A673 (cell line): ENCODE results near the gene PCGF6. TPM values are rescaled to one million over a fixed set of nuclear protein-coding genes. Genes with fewer than 3 reads are reported as not detected.

Experiments used
- BruUV-seq: library from RNA; stranded (reverse); fragments of 400-500 nt; replicated peaks from 2 replicates; lab custom pipeline; 2021; lab: Mats Ljungman, UMichigan
- CTCF ChIA-PET: fragments of 300-600 bp; sonication (Branson Sonifier 250); formaldehyde crosslinking; loops from one replicate; lab custom pipeline; 2022; ENCODE audit warnings: antibody characterized with exemption; lab: Charles Lee
- POLR2A ChIA-PET: fragments of 300-600 bp; sonication (Branson Sonifier 250); formaldehyde crosslinking; loops from one replicate; lab custom pipeline; 2022; ENCODE audit warnings: antibody characterized with exemption; ENCODE audit not compliant: low non-redundant PET; lab: Charles Lee
- DNase-seq: peaks from one replicate; pipeline ENCODE4 v3.0.0-alpha.2; 2015; ENCODE audit warnings: low spot score
- H3K27ac ChIP-seq: fragments of 200-600 bp; sonication (generic); 2 replicates; pipeline ENCODE4 v1.5.1; 2016; ENCODE audit warnings: mixed run types, low read depth, mild to moderate bottlenecking, mixed read lengths, antibody characterized with exemption, low read length; ENCODE audit not compliant: poor library complexity, severe bottlenecking
- H3K27me3 ChIP-seq: fragments of 200-600 bp; sonication (generic); replicated peaks from 2 replicates; pipeline ENCODE4 v1.6.1; 2017; ENCODE audit warnings: mixed run types, low read depth, mild to moderate bottlenecking, mixed read lengths, antibody characterized with exemption, low read length; ENCODE audit not compliant: insufficient read depth, poor library complexity
- H3K36me3 ChIP-seq: fragments of 200-600 bp; sonication (generic); 2 replicates; pipeline ENCODE4 v1.6.1; 2016; ENCODE audit warnings: mixed run types, mild to moderate bottlenecking, mixed read lengths, antibody characterized with exemption, low read length; ENCODE audit not compliant: insufficient read depth, poor library complexity, severe bottlenecking
- H3K4me1 ChIP-seq: fragments of 200-600 bp; sonication (generic); 2 replicates; pipeline ENCODE4 v1.6.1; 2017; ENCODE audit warnings: mixed run types, mild to moderate bottlenecking, mixed read lengths, antibody characterized with exemption, low read length; ENCODE audit not compliant: insufficient read depth, poor library complexity, severe bottlenecking
- H3K4me3 ChIP-seq: fragments of 200-600 bp; sonication (generic); 2 replicates; pipeline ENCODE4 v1.5.1; 2016; ENCODE audit warnings: low read depth, mixed run types, mild to moderate bottlenecking, mixed read lengths, low read length; ENCODE audit not compliant: poor library complexity, severe bottlenecking
- H3K9me3 ChIP-seq: fragments of 200-600 bp; sonication (generic); 2 replicates; pipeline ENCODE4 v1.6.1; 2016; ENCODE audit warnings: mixed run types, low read depth, mild to moderate bottlenecking, mixed read lengths, antibody characterized with exemption, low read length; ENCODE audit not compliant: poor library complexity, severe bottlenecking
- EZH2 ChIP-seq: fragments of 200-600 bp; sonication (generic); IDR thresholded peaks from 2 replicates; pipeline ENCODE4 v1.6.1; 2017; ENCODE audit warnings: borderline replicate concordance, low read depth, mild to moderate bottlenecking, mixed read lengths, antibody characterized with exemption, low read length; ENCODE audit not compliant: poor library complexity, severe bottlenecking
- intact Hi-C: fragments of 100-400 bp; cut with micrococcal nuclease; formaldehyde crosslinking; loops from one replicate; pipeline ENCODE4 v1.10.0; 2022; ENCODE audit not compliant: unreplicated experiment
- total RNA-seq: library from RNA; stranded (reverse); gene quantifications from 2 replicates; pipeline ENCODE4 v1.2.3, GENCODE V29; 2021
- TF ChIP-seq, protein P1 (sequence below): fragments of 300-800, 200-600 bp; sonication (generic); conservative IDR thresholded peaks from 2 replicates; pipeline ENCODE4 v1.5.1; 2017; ENCODE audit warnings: low read depth, mild to moderate bottlenecking, antibody characterized with exemption, low read length, moderate library complexity, mixed read lengths

The PCGF6 gene
- total RNA-seq, 1 experiment from 2014 or later = 22.5 TPM

DNA sequence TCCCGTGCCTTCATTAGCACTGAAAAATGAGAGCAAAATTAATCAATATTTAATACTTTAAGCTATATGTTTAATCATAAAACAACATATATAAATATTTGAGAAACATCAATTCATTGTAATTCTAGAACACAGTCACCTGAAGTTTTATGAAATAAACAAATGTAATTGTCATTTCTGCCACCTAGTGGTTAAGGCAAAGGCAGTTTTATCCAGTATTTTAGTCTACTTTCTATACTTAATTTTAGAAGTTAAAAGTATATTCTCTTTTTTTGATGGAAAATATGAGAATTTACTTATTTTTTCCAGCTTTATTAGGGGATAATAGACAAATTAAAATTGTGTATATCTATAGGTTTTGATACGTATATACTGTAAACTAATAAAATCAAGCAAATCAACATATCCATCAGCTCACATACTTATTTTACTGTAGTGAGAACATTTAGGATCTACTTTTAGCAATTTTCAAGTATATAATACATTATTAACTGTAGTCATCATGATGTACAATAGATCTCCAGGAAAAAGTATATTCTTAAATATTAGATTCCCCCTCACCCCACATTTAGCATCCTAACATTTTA lies 16.9 kb downstream of the PCGF6 start:
- TF ChIP-seq EZH2 = no peak
- TF ChIP-seq, protein P1, sequence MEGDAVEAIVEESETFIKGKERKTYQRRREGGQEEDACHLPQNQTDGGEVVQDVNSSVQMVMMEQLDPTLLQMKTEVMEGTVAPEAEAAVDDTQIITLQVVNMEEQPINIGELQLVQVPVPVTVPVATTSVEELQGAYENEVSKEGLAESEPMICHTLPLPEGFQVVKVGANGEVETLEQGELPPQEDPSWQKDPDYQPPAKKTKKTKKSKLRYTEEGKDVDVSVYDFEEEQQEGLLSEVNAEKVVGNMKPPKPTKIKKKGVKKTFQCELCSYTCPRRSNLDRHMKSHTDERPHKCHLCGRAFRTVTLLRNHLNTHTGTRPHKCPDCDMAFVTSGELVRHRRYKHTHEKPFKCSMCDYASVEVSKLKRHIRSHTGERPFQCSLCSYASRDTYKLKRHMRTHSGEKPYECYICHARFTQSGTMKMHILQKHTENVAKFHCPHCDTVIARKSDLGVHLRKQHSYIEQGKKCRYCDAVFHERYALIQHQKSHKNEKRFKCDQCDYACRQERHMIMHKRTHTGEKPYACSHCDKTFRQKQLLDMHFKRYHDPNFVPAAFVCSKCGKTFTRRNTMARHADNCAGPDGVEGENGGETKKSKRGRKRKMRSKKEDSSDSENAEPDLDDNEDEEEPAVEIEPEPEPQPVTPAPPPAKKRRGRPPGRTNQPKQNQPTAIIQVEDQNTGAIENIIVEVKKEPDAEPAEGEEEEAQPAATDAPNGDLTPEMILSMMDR = peak; percentile 76
- H3K4me1 ChIP-seq = no peaks in the 10 kb centered on the region
- CTCF ChIA-PET = interaction anchor here (0.5 to 1.5 kb wide), 2 partner anchors 40 to 416 kb away, joined by 3 to 4 read pairs; partner anchors contain the start of gene CNNM2
- no TSS peak for BruUV-seq
- intact Hi-C loops = loop anchor here (1.0 kb wide), 1 partner anchor 417 kb away; no protein-coding TSS in a partner anchor
- H3K4me3 ChIP-seq = no peak overlapping the region
- no peaks in the 10 kb centered on the region for H3K27me3 ChIP-seq
- H3K9me3 ChIP-seq = no peaks in the 10 kb centered on the region
- peaks cover 53% of the 10 kb centered on the region for H3K36me3 ChIP-seq
- no peak overlapping the region for H3K27ac ChIP-seq
- DNase-seq = peak; percentile 39
- POLR2A ChIA-PET = no interaction called here

DNA sequence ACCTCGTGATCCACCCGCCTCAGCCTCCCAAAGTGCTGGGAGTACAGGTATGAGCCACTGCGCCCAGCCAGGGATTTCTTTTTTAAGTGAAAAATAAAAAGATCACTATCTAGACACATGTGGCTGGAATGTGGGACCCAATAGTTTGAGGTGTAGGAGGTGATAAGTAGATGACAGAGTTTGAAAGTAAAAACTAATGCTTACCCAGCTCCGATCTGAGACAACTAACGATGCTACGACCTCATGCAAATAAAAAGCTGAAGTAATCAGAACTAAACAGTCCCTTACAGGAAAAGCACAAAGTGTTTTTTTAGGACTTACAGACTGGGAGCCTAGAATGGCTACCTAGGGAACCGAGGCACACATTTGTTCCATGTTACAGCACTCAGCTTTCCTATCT lies 23.0 kb downstream of the PCGF6 start:
- CTCF ChIA-PET = no interaction called here
- peaks cover 46% of the 10 kb centered on the region for H3K36me3 ChIP-seq
- BruUV-seq = no TSS peak
- TF ChIP-seq, protein P1 = no peak
- TF ChIP-seq EZH2 = no peak
- no peak overlapping the region for H3K4me3 ChIP-seq
- intact Hi-C loops = no loop called here
- H3K9me3 ChIP-seq = no peaks in the 10 kb centered on the region
- no peaks in the 10 kb centered on the region for H3K4me1 ChIP-seq
- POLR2A ChIA-PET = interaction anchor here (0.6 kb wide), 1 partner anchor 261 kb away, joined by 5 read pairs; no protein-coding TSS in a partner anchor
- no peak for DNase-seq
- no peak overlapping the region for H3K27ac ChIP-seq
- no peaks in the 10 kb centered on the region for H3K27me3 ChIP-seq

DNA sequence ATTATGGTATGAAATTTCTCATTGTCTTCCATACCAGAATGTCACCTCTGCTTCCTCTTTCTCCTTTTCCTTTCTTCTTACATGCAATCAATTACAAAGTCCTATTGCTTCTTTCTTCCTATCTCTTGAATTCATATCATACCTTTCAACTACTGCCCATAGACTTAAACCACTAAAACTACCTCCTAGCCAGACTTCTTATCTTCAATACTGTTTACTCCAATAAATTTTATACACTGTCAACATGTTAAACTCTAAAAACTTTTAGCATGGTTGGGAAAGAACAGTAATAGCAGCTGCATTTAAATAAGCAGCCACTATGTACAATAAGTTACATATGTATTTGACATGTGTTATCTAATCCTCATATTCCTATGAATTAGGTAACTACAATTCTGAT lies 34.9 kb downstream of the PCGF6 start:
- ChIA-PET POLR2A (no interaction called here), CTCF (no interaction called here)
- H3K4me3 ChIP-seq = no peak overlapping the region
- TF ChIP-seq, protein P1 = no peak
- no peak for TF ChIP-seq EZH2
- BruUV-seq = no TSS peak
- H3K27ac ChIP-seq = no peak overlapping the region
- H3K4me1 ChIP-seq = no peaks in the 10 kb centered on the region
- H3K9me3 ChIP-seq = no peaks in the 10 kb centered on the region
- H3K27me3 ChIP-seq = no peaks in the 10 kb centered on the region
- no peak for DNase-seq
- peaks cover 53% of the 10 kb centered on the region for H3K36me3 ChIP-seq
- intact Hi-C loops = no loop called here
